ENCODE measurements around the gene MEOX2.

- TF ChIP-seq CTCF (IDR thresholded peaks at IDR 0.05; ENCODE audit: insufficient read depth, low read depth, low read length) (no peak), EZH2 (IDR thresholded peaks at IDR 0.05; ENCODE audit: insufficient read depth, low read length) (no peak)
Measured at GRCh38 chr7:15609287-15609686, 77.2 kb downstream of the MEOX2 start.

Data from astrocyte (in vitro differentiated cells and primary cell).